H1 (cell line): ENCODE results near the gene ZNF644. TPM values are rescaled to one million over a fixed set of nuclear protein-coding genes. Genes with fewer than 3 reads are reported as not detected.
A peak's percentile ranks its signal among the peaks of the same experiment; 100 is the strongest.

ENCODE experiments used
- CTCF ChIA-PET: fragments of 300-600 bp; sonication (Branson Sonifier 250); formaldehyde crosslinking; loops from one replicate; lab custom pipeline; 2021; ENCODE audit not compliant: partially characterized antibody; lab: Charles Lee
- POLR2A ChIA-PET: fragments of 300-600 bp; sonication (Branson Sonifier 250); formaldehyde crosslinking; loops from one replicate; lab custom pipeline; 2021; ENCODE audit warnings: inconsistent platforms; ENCODE audit not compliant: partially characterized antibody; lab: Charles Lee
- DNase-seq, 2 experiments: peaks; one replicate each; pipeline versions ENCODE4 v3.0.0 to v3.0.0-alpha.2; 2010 to 2022; ENCODE audit warnings: low spot score in 2 of 2, low read depth in 1 of 2, mixed read lengths in 1 of 2
- FAIRE-seq: peaks from 2 replicates; lab custom pipeline; 2011; peaks lifted over from hg19 to GRCh38; lab: Jason Lieb, UNC
- H2AFZ ChIP-seq: 2 replicates; pipeline ENCODE4 v1.8.1; 2012; ENCODE audit warnings: low read length, inconsistent platforms
- H2AK5ac ChIP-seq: 2 replicates; pipeline ENCODE4 v1.6.1; 2013; ENCODE audit warnings: low read depth, low read length
- H2BK120ac ChIP-seq: replicated peaks from 2 replicates; pipeline ENCODE3; 2013; ENCODE audit warnings: low read depth, low read length, inconsistent platforms
- H2BK12ac ChIP-seq: 2 replicates; pipeline ENCODE4 v1.6.1; 2013; ENCODE audit warnings: low read depth, low read length
- H2BK15ac ChIP-seq: 2 replicates; pipeline ENCODE4 v1.6.1; 2013; ENCODE audit warnings: low read length
- H2BK20ac ChIP-seq: 2 replicates; pipeline ENCODE4 v1.6.1; 2013; ENCODE audit warnings: low read length
- H2BK5ac ChIP-seq: 2 replicates; pipeline ENCODE4 v1.6.1; 2013; ENCODE audit warnings: low read depth, low read length
- H3K14ac ChIP-seq: 2 replicates; pipeline ENCODE4 v1.6.1; 2013; ENCODE audit warnings: inconsistent platforms; ENCODE audit not compliant: insufficient read length
- H3K18ac ChIP-seq: 2 replicates; pipeline ENCODE4 v1.6.1; 2013; ENCODE audit warnings: low read length; ENCODE audit errors: extremely low read depth
- H3K23ac ChIP-seq: 2 replicates; pipeline ENCODE4 v1.6.1; 2013; ENCODE audit warnings: inconsistent platforms; ENCODE audit not compliant: insufficient read length
- H3K23me2 ChIP-seq: 2 replicates; pipeline ENCODE4 v1.6.1; 2013; ENCODE audit warnings: low read depth, low read length
- H3K27ac ChIP-seq: 2 replicates; pipeline ENCODE4 v1.6.1; 2011; ENCODE audit warnings: low read depth, low read length, inconsistent platforms
- H3K27me3 ChIP-seq, 4 experiments: replicated peaks in 1 of 4; 1 replicate in 1 of 4; 2 replicates in 3 of 4; pipeline versions ENCODE4 v1.6.1 to v1.8.1; 2011 to 2013; ENCODE audit warnings: low read length in 3 of 4, mild to moderate bottlenecking in 3 of 4, inconsistent platforms in 2 of 4, mixed read lengths in 2 of 4, moderate library complexity in 1 of 4; ENCODE audit not compliant: control insufficient read depth in 3 of 4, insufficient read depth in 3 of 4; ENCODE audit errors: extremely low read depth in 1 of 4
- H3K36me3 ChIP-seq, 4 experiments: 2 replicates each; pipeline versions ENCODE4 v1.6.1 to v1.8.1; 2011 to 2013; ENCODE audit warnings: mild to moderate bottlenecking in 4 of 4, low read length in 3 of 4, moderate library complexity in 2 of 4, control low read depth in 1 of 4, inconsistent platforms in 1 of 4; ENCODE audit not compliant: insufficient read depth in 4 of 4, control insufficient read depth in 2 of 4
- H3K4ac ChIP-seq: replicated peaks from 2 replicates; pipeline ENCODE3; 2013; ENCODE audit warnings: low read length, low read depth, mixed read lengths, inconsistent platforms; ENCODE audit not compliant: insufficient read length
- H3K4me1 ChIP-seq, 4 experiments: replicated peaks in 1 of 4; 1 replicate in 1 of 4; 2 replicates in 3 of 4; pipeline versions ENCODE4 v1.6.1 to v1.8.1; 2011 to 2013; ENCODE audit warnings: low read length in 3 of 4, inconsistent platforms in 2 of 4, mixed read lengths in 1 of 4; ENCODE audit not compliant: insufficient read depth in 4 of 4, control insufficient read depth in 3 of 4
- H3K4me2 ChIP-seq, 2 experiments: 2 replicates each; pipeline versions ENCODE4 v1.6.1 to v1.8.1; 2011 to 2013; ENCODE audit warnings: low read depth in 2 of 2, low read length in 2 of 2, control low read depth in 1 of 2, inconsistent platforms in 1 of 2, mild to moderate bottlenecking in 1 of 2; ENCODE audit not compliant: insufficient read depth in 1 of 2
- H3K4me3 ChIP-seq, 4 experiments: fragments of 200-600, 300-600 bp in 1 of 4; sonication (generic), shearing (Covaris generic), sonication (Bioruptor Twin) in 1 of 4; 2 replicates each; pipeline versions ENCODE4 v1.5.1 to v1.8.1; 2011 to 2016; ENCODE audit warnings: low read length in 4 of 4, low read depth in 3 of 4, control low read depth in 2 of 4, inconsistent platforms in 2 of 4, mild to moderate bottlenecking in 2 of 4, mixed read lengths in 1 of 4, moderate library complexity in 1 of 4; ENCODE audit not compliant: insufficient read depth in 2 of 4; ENCODE audit errors: extremely low read depth in 1 of 4
- H3K56ac ChIP-seq: replicated peaks from 2 replicates; pipeline ENCODE3; 2013; ENCODE audit warnings: low read depth, mild to moderate bottlenecking, mixed read lengths, low read length, inconsistent platforms; ENCODE audit not compliant: insufficient read length
- H3K79me1 ChIP-seq: 2 replicates; pipeline ENCODE4 v1.6.1; 2013; ENCODE audit warnings: low read depth, low read length, control low read depth
- H3K79me2 ChIP-seq, 2 experiments: 2 replicates each; pipeline versions ENCODE4 v1.6.1 to v1.8.1; 2012 to 2013; ENCODE audit warnings: low read length in 2 of 2, mild to moderate bottlenecking in 2 of 2, inconsistent platforms in 1 of 2; ENCODE audit not compliant: insufficient read depth in 2 of 2, control insufficient read depth in 1 of 2
- H3K9ac ChIP-seq, 4 experiments: replicated peaks in 1 of 4; 1 replicate in 1 of 4; 2 replicates in 3 of 4; pipeline versions ENCODE4 v1.6.1 to v1.8.1; 2011 to 2013; ENCODE audit warnings: low read depth in 3 of 4, low read length in 3 of 4, control low read depth in 2 of 4, mild to moderate bottlenecking in 2 of 4, moderate library complexity in 2 of 4, inconsistent platforms in 1 of 4; ENCODE audit errors: extremely low read depth in 1 of 4
- H3K9me3 ChIP-seq, 2 experiments: 2 replicates each; pipeline versions ENCODE4 v1.6.1 to v1.8.1; 2012 to 2013; ENCODE audit warnings: mild to moderate bottlenecking in 2 of 2, moderate library complexity in 2 of 2, control low read depth in 1 of 2, inconsistent platforms in 1 of 2, low read depth in 1 of 2, low read length in 1 of 2, mixed read lengths in 1 of 2; ENCODE audit not compliant: insufficient read depth in 2 of 2
- H4K20me1 ChIP-seq, 2 experiments: replicated peaks in 1 of 2; 2 replicates each; pipeline versions ENCODE3 to v1.8.1; 2011 to 2013; ENCODE audit warnings: inconsistent platforms in 2 of 2, low read length in 2 of 2, mild to moderate bottlenecking in 1 of 2; ENCODE audit not compliant: insufficient read depth in 2 of 2, control insufficient read depth in 1 of 2
- H4K5ac ChIP-seq: 2 replicates; pipeline ENCODE4 v1.6.1; 2013; ENCODE audit warnings: low read length, low read depth, mixed read lengths, inconsistent platforms; ENCODE audit not compliant: insufficient read length
- H4K8ac ChIP-seq: 2 replicates; pipeline ENCODE4 v1.8.0; 2013; ENCODE audit warnings: mild to moderate bottlenecking, moderate library complexity, low read length, inconsistent platforms; ENCODE audit not compliant: insufficient read depth; ENCODE audit errors: extremely low read depth
- H4K91ac ChIP-seq: replicated peaks from 2 replicates; pipeline ENCODE3; 2013; ENCODE audit warnings: low read length, mixed read lengths, inconsistent platforms; ENCODE audit not compliant: insufficient read length
- CBX5 ChIP-seq: fragments of 300-800, 300-1000 bp; sonication (generic); IDR thresholded peaks from 2 replicates; pipeline ENCODE4 v1.7.1; 2016; ENCODE audit warnings: antibody characterized with exemption, low read length, low read depth
- RAD21 ChIP-seq, 2 experiments: IDR thresholded peaks in 1 of 2; conservative IDR thresholded peaks in 1 of 2; 2 replicates each; pipeline ENCODE4 v1.6.1; 2011; ENCODE audit warnings: low read depth in 2 of 2, low read length in 2 of 2, improper control_type of control experiment in 1 of 2, inconsistent platforms in 1 of 2, mild to moderate bottlenecking in 1 of 2, moderate library complexity in 1 of 2
- WGBS, 2 experiments: shearing (Covaris generic) in 1 of 2; methylation state at CpG; one replicate each; pipeline versions ENCODE4 v1.1.6 to v1.1.7; 2013 to 2015; ENCODE audit warnings: low lambda C conversion rate in 2 of 2, mixed read lengths in 2 of 2, inconsistent platforms in 1 of 2, low coverage in 1 of 2, missing lambda C conversion rate in 1 of 2; ENCODE audit not compliant: insufficient replicate concordance in 2 of 2, insufficient coverage in 1 of 2, insufficient read length in 1 of 2; ENCODE audit errors: extremely low coverage in 1 of 2, missing lambda C conversion rate in 1 of 2; 5-methylcytosine and 5-hydroxymethylcytosine counted together
- polyA plus RNA-seq, 7 experiments: library from polyadenylated mRNA; depleted of rRNA in 3 of 7; stranded (reverse) in 5 of 7; unstranded in 2 of 7; fragments of >200 nt in 5 of 7; fragments of 200-250 nt in 2 of 7; gene quantifications; 1 replicate in 5 of 7; 2 replicates in 1 of 7; 4 replicates in 1 of 7; pipeline versions ENCODE4 v1.2.1 to v1.2.3, GENCODE V29; 2011 to 2013; ENCODE audit warnings: missing spikeins in 2 of 7, mixed read lengths in 2 of 7
- total RNA-seq: library from RNA; stranded (reverse); fragmentation: NEBNext Ultra II Directional; extraction: Animal tissue kit (Norgen Biotek cat#: 25700); gene quantifications from 2 replicates; pipeline ENCODE4 v1.2.1, GENCODE V29; 2021

The ZNF644 gene
- total and polyA plus RNA-seq, 2 of the 8 experiments (the other 6 are each of a cell fraction or from before 2014, with no cell fraction given), result 14.5 to 93.5 TPM

- no peak for FAIRE-seq
Observed at GRCh38 chr1:91053630-91054029, 31.8 kb upstream of the ZNF644 start.

More at GRCh38 chr1:91053630-91054029, 31.8 kb upstream of the ZNF644 start:
- no peak overlapping the region for H3K4me2 ChIP-seq
- no peaks in the 10 kb centered on the region for H3K9me3 ChIP-seq
- CTCF ChIA-PET, result interaction anchor here (1.6 to 2.4 kb wide), 2 partner anchors 14 to 27 kb away, joined by 4 to 8 read pairs; no protein-coding TSS in a partner anchor
- H3K23ac ChIP-seq, result no peak overlapping the region
- H3K27me3 ChIP-seq, result peaks cover 1 to 12% (median 5%) of the 10 kb centered on the region in 4 experiments; a peak in 6 of 7 replicates
- no peak overlapping the region for H2BK20ac ChIP-seq
- no peak for DNase-seq
- no peak overlapping the region for H3K27ac ChIP-seq
- no peak overlapping the region for H3K4me3 ChIP-seq
- H4K20me1 ChIP-seq, result no peaks in the 10 kb centered on the region
- no peak overlapping the region for H3K9ac ChIP-seq
- H4K5ac ChIP-seq, result no peak overlapping the region
- POLR2A ChIA-PET, result no interaction called here
- no peak overlapping the region for H2AK5ac ChIP-seq
- no peaks in the 10 kb centered on the region for H3K36me3 ChIP-seq
- no peak overlapping the region for H3K18ac ChIP-seq
- H4K8ac ChIP-seq, result no peak overlapping the region
- no peak overlapping the region for H3K56ac ChIP-seq
- H2BK12ac ChIP-seq, result no peak overlapping the region
- H3K79me2 ChIP-seq, result no peaks in the 10 kb centered on the region
- H4K91ac ChIP-seq, result no peak overlapping the region
- no peak overlapping the region for H2BK5ac ChIP-seq
- no peak overlapping the region for H2BK120ac ChIP-seq
- TF ChIP-seq RAD21 (IDR thresholded peaks at IDR 0.05 in 1 of 2, conservative IDR thresholded peaks at IDR 0.05 in 1 of 2; ENCODE audit: low read depth in 2 of 2, low read length in 2 of 2), result 0 out of 4 replicates have a peak, but pooled peaks of 1 of the 2 experiments have one; percentile 5
- TF ChIP-seq CBX5, result no peak
- H3K79me1 ChIP-seq, result no peaks in the 10 kb centered on the region; the same call in 1 of the 2 replicates
- H3K23me2 ChIP-seq, result no peaks in the 10 kb centered on the region
- no peak overlapping the region for H3K14ac ChIP-seq
- H2BK15ac ChIP-seq, result no peak overlapping the region
- H2AFZ ChIP-seq, result 0 out of 2 replicates have a peak overlapping the region, but pooled peaks have one; percentile 70
- 35% methylated on average over 2 of the region's 2 CpGs; no CpG with 5 or more reads in 1 of the 2 experiments for WGBS, 2 experiments
- H3K4ac ChIP-seq, result no peak overlapping the region
- no peaks in the 10 kb centered on the region for H3K4me1 ChIP-seq
